GM18511 (cell line): ENCODE data around the gene REV1.
"Not testable (repeated sequence)": the region's sequence is repeated elsewhere in the genome, so short reads cannot be mapped to it uniquely, and the experiment has no call there.

Experiments
- ATAC-seq: cut with Tn5 transposase; IDR thresholded peaks from one replicate; pipeline ENCODE4 v1.9.1; 2021; ENCODE audit warnings: mild to moderate bottlenecking, moderate library complexity; ENCODE audit not compliant: unreplicated experiment

REV1 gene

DNA sequence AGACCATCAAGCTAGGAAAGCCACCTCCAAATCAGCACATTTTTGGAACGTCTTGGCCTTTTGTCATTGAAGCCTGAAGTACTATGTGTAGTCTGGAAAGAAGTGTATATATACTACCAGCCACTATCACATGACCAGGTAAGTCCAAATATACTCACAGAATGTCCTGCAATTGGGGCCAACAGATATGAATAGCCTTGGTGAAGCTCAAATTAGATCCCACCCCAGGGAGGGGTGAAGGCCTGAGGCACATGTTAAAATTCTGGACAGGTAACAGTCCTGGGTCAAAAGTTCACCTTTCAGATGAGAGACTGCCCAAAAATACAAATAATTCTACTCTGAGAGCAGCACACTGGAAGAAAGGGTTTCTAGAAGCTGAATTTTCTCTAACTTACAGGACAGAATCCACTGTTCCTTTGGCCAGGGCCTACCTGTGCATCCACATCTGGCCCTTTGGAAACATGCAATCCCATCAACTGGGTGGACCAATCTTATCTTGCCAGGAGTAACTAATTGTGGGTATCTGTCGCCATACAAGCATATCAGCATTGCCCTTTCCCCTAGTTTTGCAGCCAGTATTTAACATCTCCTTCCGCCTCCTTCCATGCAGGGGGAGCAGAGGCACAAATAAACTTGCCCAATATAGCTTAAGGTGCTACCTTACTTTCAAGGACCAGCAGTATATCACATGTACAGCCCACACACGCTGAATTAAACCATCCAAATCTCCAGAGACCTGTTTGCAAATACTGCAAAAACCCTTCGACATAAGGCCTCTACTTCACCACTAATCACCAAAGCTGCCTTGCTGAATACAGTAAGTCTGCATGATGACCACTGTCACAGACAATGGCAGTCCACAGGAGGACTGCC, 84.8 kb downstream of the REV1 start:
- no peak for ATAC-seq

DNA sequence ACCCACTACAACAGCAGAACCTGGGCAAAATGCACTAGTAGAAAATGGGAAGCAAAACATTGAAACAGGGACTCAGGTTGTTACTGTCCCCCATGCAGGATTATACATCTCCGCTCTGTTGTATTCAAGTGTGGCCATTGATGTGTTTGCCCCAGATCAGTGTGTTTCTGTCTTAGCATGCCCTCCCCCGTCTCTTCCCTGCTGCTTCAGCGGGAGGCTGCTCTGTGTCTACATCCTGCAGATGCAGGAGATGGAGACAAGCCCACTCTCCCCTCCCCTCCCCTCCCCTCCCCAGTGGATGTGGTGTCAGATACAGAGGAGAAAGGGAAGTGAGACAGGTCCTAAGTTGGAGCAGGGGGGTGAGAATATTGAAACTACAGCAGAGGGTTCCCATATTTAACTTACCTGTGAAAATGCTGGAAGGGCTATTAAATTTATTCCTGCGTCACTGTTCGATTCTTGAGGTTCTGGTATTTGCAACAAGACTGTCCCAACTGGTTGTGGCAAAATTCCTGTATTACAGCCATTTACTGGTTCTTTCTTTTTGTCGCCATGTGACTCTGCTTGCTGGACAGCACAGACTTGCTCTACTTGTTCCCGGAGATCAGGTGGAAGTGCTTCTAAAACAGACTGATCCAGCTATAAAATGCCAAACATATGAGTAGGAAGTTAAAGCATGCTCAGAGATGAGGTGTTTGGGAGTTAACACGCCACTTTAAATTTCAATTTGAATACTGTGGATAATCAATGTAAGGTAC, 85.6 kb downstream of the REV1 start:
- ATAC-seq = no peak

DNA sequence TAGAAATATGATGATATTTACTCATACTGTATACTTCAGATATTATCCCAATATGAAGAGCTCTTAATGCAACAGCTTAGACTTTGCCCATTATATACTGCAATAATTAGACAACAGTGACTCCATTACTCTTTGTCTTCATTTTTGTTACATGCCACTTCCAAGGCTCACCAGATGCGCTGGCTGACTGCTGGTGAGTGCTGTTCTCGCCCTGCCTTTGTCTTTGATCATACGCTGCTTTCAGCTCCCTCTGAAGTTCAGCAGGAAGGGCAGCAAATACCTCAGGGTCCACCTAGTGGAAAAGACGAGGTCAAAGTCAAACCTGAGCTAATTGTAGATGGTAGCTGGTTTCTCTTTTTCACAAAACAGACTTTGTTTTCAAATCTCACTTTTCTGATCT, 86.3 kb downstream of the REV1 start:
- no peak for ATAC-seq

GRCh38 chr2:99403084-99403483, 86.7 kb downstream of the REV1 start:
- no peak for ATAC-seq

- no peak for ATAC-seq
These were observed 88.0 kb downstream of the REV1 start for GRCh38 chr2:99401841-99402240.

DNA sequence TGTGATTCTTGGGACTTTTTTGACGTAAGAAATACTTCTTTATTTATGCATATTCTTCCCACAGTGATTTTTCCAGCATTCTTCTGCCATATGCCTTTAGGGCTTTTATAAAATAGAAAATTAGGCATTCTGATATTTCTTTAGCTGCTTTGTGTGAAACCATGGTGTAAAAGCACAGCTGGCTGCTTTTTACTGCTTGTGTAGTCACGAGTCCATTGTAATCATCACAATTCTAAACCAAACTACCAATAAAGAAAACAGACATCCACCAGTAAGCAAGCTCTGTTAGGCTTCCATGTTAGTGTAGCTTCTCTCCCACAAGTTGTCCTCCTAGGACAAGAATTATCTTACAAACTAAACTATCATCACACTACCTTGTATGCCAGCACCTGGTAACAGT, 90.0 kb downstream of the REV1 start:
- no peak for ATAC-seq

GRCh38 chr2:99399063-99399462, 90.8 kb downstream of the REV1 start:
- ATAC-seq = no peak

GRCh38 chr2:99398303-99398702, 91.5 kb downstream of the REV1 start:
- ATAC-seq = no peak

GRCh38 chr2:99397266-99397920, 92.4 kb downstream of the REV1 start:
- no peak for ATAC-seq

GRCh38 chr2:99395589-99396130, 94.2 kb downstream of the REV1 start:
- no peak for ATAC-seq

DNA sequence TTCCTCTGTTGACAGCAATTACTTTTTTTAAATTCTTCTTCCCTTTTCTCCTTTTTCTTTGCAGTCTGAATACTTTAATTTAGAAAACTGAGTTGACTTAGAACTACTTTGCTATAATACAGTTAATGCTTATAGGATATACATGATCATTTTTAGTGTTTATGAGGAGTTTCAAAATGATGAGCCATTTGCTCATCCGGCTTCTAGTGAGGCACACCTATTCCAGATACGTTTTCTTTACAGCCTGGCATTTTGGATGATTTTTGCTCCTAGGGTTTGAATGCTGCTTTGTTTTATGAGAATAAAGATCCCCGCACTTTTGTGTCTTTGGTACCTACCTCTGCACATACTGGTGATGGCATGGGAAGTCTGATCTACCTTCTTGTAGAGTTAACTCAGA, 99.9 kb downstream of the REV1 start:
- ATAC-seq = no peak

- ATAC-seq = no peak
These were observed 100.4 kb downstream of the REV1 start for GRCh38 chr2:99389371-99389770.

DNA sequence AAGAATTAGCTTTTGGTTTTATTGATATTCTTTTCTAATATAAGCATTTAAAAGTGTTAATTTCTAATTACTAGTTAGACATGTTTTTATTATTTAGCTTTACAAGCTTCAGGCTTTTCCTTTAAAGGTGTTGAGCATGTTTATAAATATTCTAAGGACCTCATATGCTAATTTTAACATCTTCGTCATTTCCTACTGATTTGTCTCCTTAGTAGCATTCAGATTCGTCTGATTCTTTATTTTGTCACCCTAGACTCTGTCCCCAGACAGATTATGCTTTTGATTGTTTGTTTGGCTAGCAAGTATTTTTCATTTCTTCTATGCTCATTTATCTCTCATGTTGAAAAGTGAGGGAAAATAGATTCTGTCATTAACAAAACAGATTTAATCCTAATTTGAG, 100.9 kb downstream of the REV1 start:
- ATAC-seq = no peak

GRCh38 chr2:99386011-99386410, 103.8 kb downstream of the REV1 start:
- no peak for ATAC-seq

DNA sequence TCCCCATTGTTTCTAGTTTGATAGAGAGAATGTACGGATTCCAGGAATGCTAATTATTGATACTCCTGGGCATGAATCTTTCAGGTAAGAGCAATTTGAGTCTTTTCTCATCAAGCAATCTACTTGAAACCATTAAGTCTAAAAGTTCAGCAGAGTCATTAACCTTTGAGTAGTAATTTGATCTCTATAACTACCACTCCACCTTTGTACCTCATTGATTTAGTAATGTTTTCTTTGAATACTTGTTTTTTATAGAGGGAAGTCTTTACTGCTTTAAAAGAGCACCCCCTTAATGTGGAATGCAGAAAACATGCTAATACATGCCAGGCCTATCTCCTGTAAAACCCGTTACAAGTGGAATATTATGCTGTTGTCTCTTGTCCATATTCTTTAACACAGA, 107.7 kb downstream of the REV1 start:
- no peak for ATAC-seq

DNA sequence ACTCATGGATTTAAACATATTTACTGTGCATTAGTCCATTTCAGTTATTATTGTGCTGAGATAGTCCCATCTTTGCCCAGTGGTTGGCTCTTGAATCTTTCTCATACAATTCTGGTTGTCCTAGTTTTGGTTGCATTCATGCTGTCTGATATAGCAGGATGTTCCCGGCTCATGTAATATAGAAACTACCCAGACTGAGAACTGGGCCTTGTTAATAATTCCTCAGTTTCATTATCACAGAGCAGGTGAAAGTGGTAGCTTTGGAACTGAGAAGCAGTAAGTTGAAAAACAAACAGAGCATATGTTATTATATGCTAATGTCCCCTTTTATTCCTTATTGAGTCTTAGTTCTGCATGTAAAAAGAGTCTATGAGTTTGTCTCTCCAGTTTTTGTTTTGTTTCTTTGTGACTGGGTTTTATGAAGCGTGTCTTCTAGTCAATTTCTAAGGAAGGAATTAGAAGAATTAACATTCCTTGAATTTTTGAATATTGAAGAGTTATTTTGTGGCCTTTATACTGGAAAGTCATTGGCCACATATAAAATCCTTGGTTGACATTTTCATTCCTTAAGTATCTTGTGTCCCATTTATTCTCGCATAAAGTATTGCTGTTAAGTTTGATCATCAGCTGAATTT, 109.3 kb downstream of the REV1 start:
- ATAC-seq = peak; percentile 80

DNA sequence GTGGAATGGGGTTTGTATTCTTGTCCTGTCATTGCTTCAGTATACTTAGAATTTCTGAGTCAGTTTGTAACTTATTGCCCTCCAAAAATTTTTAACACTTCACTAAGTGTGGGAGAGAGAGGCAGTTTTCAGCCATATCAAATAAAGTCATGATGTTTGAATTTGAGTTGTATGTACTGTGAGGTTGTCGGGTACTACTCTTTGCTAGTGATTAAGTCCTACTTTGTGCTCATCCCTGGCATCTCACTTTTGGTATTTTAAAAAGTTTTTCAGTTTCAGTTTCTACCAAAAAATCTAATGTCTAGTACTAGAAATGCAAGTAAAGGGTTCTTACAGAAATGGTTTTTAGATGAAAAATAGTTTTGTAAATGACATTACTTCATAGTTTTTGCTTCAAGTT, 111.9 kb downstream of the REV1 start:
- no peak for ATAC-seq

- ATAC-seq = no peak
These were observed 113.5 kb downstream of the REV1 start for GRCh38 chr2:99376254-99376864.

- no peak for ATAC-seq
These were observed 115.1 kb downstream of the REV1 start for GRCh38 chr2:99374747-99375146.

DNA sequence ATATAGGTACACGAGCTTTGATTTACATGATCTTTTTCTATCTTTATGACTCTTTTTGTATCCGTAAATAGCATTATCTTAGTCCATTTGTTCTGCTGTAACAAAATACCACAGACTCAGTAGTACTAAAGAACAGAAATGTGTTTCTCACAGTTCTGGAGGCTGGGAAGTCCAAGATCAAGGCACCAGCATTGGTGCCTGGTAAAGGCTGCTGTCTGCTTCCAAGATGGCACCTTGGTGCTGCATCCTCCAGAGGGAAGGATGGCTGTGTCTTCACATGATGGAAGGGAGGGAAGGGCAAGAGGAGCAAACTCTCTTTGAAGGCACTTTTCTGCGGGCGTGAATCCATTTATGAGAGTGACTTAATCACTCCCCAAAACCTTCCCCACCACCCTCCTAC, 116.7 kb downstream of the REV1 start:
- ATAC-seq = no peak

GRCh38 chr2:99368854-99369253, 121.0 kb downstream of the REV1 start:
- not testable (repeated sequence) for ATAC-seq
